Activated naive CD4-positive, alpha-beta T cell treated with anti-CD3 and anti-CD28 coated beads for 36 hours (primary cell): ENCODE data around the gene AHI1. TPM values are rescaled to one million over a fixed set of nuclear protein-coding genes. Genes with fewer than 3 reads are reported as not detected.
"Not testable (repeated sequence)": the region's sequence is repeated elsewhere in the genome, so short reads cannot be mapped to it uniquely, and the experiment has no call there.

ENCODE experiments used
- CTCF ChIA-PET: fragments of 350-600 bp; sonication (Branson Sonifier 250); formaldehyde crosslinking; loops from one replicate; lab custom pipeline; 2021; ENCODE audit warnings: antibody characterized with exemption; lab: Charles Lee
- DNase-seq: peaks from one replicate; pipeline ENCODE4 v3.0.0-alpha.2; 2020
- H3K27ac Mint-ChIP-seq: one replicate; pipeline ENCODE4 v1.8.0; 2021; ENCODE audit warnings: mild to moderate bottlenecking, mixed read lengths
- H3K27me3 Mint-ChIP-seq: one replicate; pipeline ENCODE4 v1.8.0; 2021; ENCODE audit warnings: low read depth, mixed read lengths
- H3K36me3 Mint-ChIP-seq: one replicate; pipeline ENCODE4 v1.8.0; 2021; ENCODE audit warnings: low read depth, mixed read lengths
- H3K4me1 Mint-ChIP-seq: one replicate; pipeline ENCODE4 v1.8.0; 2021; ENCODE audit warnings: low read depth, mixed read lengths
- H3K4me3 Mint-ChIP-seq: one replicate; pipeline ENCODE4 v1.8.0; 2021; ENCODE audit warnings: mild to moderate bottlenecking, moderate library complexity, mixed read lengths
- H3K9me3 Mint-ChIP-seq: one replicate; pipeline ENCODE4 v1.8.0; 2021; ENCODE audit warnings: mixed read lengths
- intact Hi-C: fragments of 100-400 bp; cut with micrococcal nuclease; formaldehyde crosslinking; loops from one replicate; pipeline ENCODE4 v1.15.1; 2023
- total RNA-seq, 2 experiments: library from RNA; stranded (reverse); gene quantifications; one replicate each; pipeline ENCODE4 v1.2.3, GENCODE V29; 2021

AHI1 gene
- total RNA-seq, 2 experiments from 2014 or later: 17.8 to 18.8 TPM

DNA sequence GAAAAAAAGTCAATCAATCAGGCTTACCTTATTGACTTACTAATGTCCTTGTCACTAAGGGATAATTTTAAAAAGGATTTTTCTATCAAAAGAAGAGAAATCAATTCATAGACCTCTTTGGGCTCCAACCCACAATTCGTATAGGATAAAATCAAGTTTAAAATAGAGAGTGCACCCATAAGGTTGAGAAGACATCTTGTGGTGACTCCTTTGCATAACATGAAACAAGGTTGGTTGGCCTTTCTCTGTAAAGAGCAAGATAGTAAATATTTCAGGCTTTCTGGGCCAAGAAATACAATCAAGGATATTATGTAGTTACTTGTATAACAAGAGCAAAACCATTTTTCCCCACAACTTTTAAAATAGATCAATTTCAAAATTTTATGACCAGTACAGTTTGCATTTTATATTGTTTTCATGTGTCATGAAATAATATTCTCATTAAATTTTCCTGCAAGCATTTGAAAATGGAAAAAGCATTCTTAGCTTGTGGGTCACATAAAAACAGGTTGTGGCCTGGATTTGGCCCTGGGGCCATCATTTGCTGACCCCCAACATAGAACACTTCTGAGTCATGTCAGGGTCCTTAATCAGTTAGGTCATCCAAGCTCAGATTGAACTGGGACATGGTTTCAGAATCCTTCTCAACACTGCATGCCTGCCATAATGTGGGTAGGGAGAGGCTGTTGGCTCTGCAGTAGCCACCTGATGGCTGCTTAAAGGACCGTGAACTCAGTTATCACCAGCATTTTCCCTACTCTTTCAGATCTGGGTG lies 239.7 kb downstream of the AHI1 start:
- H3K9me3 Mint-ChIP-seq: no peaks in the 10 kb centered on the region
- DNase-seq: no peak
- H3K27me3 Mint-ChIP-seq: no peaks in the 10 kb centered on the region
- no peak overlapping the region for H3K27ac Mint-ChIP-seq
- intact Hi-C loops: no loop called here
- H3K4me3 Mint-ChIP-seq: no peak overlapping the region
- no peaks in the 10 kb centered on the region for H3K36me3 Mint-ChIP-seq
- no peaks in the 10 kb centered on the region for H3K4me1 Mint-ChIP-seq
- CTCF ChIA-PET: interaction anchor here (0.8 kb wide), 1 partner anchor 14 kb away, joined by 3 read pairs; no protein-coding TSS in a partner anchor

DNA sequence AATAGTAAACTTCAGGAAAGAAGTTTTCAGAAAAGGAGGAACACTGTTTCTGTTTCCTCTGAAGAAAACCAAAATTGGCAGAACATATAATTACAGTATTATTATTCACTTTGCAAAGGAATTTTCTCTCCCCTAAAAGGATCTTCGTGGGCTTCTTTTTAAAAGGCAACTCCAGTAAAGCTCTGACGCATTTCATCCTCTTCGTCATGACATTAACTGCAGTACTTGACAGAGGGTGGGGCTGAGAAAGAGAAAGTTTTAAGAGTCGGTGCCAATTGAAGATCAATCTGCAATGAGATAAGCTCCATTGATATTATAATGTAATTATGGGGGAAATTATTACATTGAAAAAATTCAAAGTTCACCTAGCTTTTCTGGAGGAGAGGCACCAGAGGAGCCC lies 240.7 kb downstream of the AHI1 start:
- Mint-ChIP-seq H3K4me3 (no peak overlapping the region), H3K36me3 (no peaks in the 10 kb centered on the region), H3K27me3 (no peaks in the 10 kb centered on the region), H3K27ac (no peak overlapping the region), H3K9me3 (no peaks in the 10 kb centered on the region), H3K4me1 (no peaks in the 10 kb centered on the region)
- CTCF ChIA-PET: interaction anchor here (0.6 to 0.7 kb wide), 2 partner anchors 171 to 377 kb away, joined by 3 to 6 read pairs; no protein-coding TSS in a partner anchor
- intact Hi-C loops: no loop called here
- DNase-seq: no peak

- Mint-ChIP-seq H3K27me3 (no peaks in the 10 kb centered on the region), H3K27ac (no peak overlapping the region), H3K36me3 (no peaks in the 10 kb centered on the region), H3K9me3 (no peaks in the 10 kb centered on the region), H3K4me1 (peaks cover 9% of the 10 kb centered on the region), H3K4me3 (no peak overlapping the region)
- intact Hi-C loops: no loop called here
- DNase-seq: no peak
- CTCF ChIA-PET: no interaction called here
Measured at GRCh38 chr6:135254471-135254870, 243.1 kb downstream of the AHI1 start.

GRCh38 chr6:135251498-135252441 lies 245.8 kb downstream of the AHI1 start:
- Mint-ChIP-seq H3K9me3 (no peaks in the 10 kb centered on the region), H3K27ac (no peak overlapping the region), H3K4me1 (peaks cover 9% of the 10 kb centered on the region), H3K27me3 (no peaks in the 10 kb centered on the region), H3K36me3 (no peaks in the 10 kb centered on the region), H3K4me3 (no peak overlapping the region)
- CTCF ChIA-PET: no interaction called here
- intact Hi-C loops: no loop called here
- DNase-seq: peak; percentile 26

GRCh38 chr6:135250751-135251497 lies 246.6 kb downstream of the AHI1 start:
- H3K27ac Mint-ChIP-seq: no peak overlapping the region
- no peak overlapping the region for H3K4me3 Mint-ChIP-seq
- CTCF ChIA-PET: no interaction called here
- no peaks in the 10 kb centered on the region for H3K27me3 Mint-ChIP-seq
- peaks cover 9% of the 10 kb centered on the region for H3K4me1 Mint-ChIP-seq
- intact Hi-C loops: no loop called here
- no peaks in the 10 kb centered on the region for H3K36me3 Mint-ChIP-seq
- no peaks in the 10 kb centered on the region for H3K9me3 Mint-ChIP-seq
- no peak for DNase-seq

- no peaks in the 10 kb centered on the region for H3K9me3 Mint-ChIP-seq
- CTCF ChIA-PET: no interaction called here
- no peaks in the 10 kb centered on the region for H3K36me3 Mint-ChIP-seq
- no peak overlapping the region for H3K4me3 Mint-ChIP-seq
- no peak for DNase-seq
- H3K27me3 Mint-ChIP-seq: no peaks in the 10 kb centered on the region
- intact Hi-C loops: no loop called here
- H3K27ac Mint-ChIP-seq: no peak overlapping the region
- H3K4me1 Mint-ChIP-seq: peaks cover 9% of the 10 kb centered on the region
Measured at GRCh38 chr6:135250234-135250633, 247.3 kb downstream of the AHI1 start.

- H3K4me1 Mint-ChIP-seq, DNase-seq, CTCF ChIA-PET, H3K27ac Mint-ChIP-seq, H3K4me3 Mint-ChIP-seq, H3K36me3 Mint-ChIP-seq, intact Hi-C loops, H3K9me3 Mint-ChIP-seq, H3K27me3 Mint-ChIP-seq: not testable (repeated sequence)
Measured at GRCh38 chr6:135246412-135247012, 251.0 kb downstream of the AHI1 start.

GRCh38 chr6:135244805-135245204 lies 252.7 kb downstream of the AHI1 start:
- intact Hi-C loops: no loop called here
- H3K27ac Mint-ChIP-seq: no peak overlapping the region
- H3K36me3 Mint-ChIP-seq: no peaks in the 10 kb centered on the region
- CTCF ChIA-PET: interaction anchor here (1.0 kb wide), 1 partner anchor 36 kb away, joined by 3 read pairs; no protein-coding TSS in a partner anchor
- H3K4me3 Mint-ChIP-seq: no peak overlapping the region
- H3K27me3 Mint-ChIP-seq: no peaks in the 10 kb centered on the region
- DNase-seq: no peak
- no peaks in the 10 kb centered on the region for H3K9me3 Mint-ChIP-seq
- H3K4me1 Mint-ChIP-seq: peaks cover 3% of the 10 kb centered on the region

DNA sequence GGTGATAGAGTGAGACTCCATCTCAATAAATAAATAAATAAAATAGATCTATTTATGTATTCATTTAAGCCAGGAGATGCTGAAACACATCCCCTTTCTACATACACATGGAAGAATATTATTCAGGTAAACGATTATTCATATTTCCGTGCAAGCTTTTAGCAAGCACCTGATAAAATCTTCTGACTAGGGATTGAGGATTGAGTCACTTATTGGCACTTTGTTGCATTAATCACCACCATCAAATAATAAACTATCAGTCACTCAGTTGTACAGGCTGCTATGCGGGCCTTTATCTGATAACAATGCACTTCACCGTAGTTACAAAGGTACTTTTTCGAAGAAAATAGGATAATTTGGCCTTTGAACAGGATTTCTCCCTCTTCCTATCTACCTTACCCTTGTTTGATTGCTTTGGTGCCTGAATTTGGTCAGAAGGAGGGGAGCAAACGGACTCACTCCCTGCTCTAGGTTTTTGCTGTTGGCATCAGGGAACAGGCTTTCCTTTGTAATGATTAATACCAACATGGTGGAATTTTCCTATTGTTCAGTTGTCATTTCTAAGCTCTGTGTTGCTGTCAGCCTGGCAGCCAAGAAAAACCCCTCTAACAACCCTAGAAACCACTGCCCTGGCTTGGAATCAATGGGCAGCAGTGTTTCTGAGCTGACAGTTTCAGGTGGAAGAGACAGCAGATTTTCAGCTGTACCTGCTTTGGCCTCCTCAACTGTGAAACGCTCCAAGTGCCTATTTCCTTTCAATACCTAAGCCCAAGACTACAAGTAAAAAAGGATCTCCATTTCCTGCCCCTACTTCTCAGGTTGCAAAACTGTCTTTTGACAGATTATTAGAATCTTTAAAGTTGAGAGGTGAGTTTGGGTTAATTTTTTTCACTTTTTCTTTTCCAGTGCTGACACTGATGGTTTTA lies 253.4 kb downstream of the AHI1 start:
- CTCF ChIA-PET: interaction anchor here (0.7 to 1.0 kb wide), 2 partner anchors 14 to 37 kb away, joined by 3 read pairs; no protein-coding TSS in a partner anchor
- Mint-ChIP-seq H3K27ac (no peak overlapping the region), H3K9me3 (no peaks in the 10 kb centered on the region), H3K4me3 (no peak overlapping the region), H3K27me3 (no peaks in the 10 kb centered on the region), H3K4me1 (no peaks in the 10 kb centered on the region), H3K36me3 (no peaks in the 10 kb centered on the region)
- intact Hi-C loops: no loop called here
- DNase-seq: no peak

DNA sequence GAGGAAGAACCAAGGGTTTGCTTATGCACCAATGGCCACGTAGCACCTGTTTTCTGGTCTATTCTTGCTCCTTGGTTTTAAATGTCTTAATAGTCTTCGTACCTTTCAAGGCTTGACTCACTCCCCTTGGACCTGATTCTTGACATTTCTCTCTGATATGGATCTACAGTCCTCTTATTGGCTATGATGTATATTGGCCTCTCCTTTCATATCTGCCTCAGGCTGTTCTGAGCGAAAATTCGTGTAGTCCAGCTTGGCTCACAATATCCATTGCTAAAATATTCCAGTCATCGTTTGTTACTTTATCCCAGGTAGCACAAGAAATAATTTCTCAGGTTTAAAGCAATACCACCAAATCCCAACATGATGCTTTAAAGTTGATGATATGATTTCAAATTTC lies 256.8 kb downstream of the AHI1 start:
- intact Hi-C loops: no loop called here
- peaks cover 5% of the 10 kb centered on the region for H3K4me1 Mint-ChIP-seq
- CTCF ChIA-PET: no interaction called here

GRCh38 chr6:135236732-135237131 lies 260.8 kb downstream of the AHI1 start:
- Mint-ChIP-seq H3K36me3 (no peaks in the 10 kb centered on the region), H3K27ac (no peak overlapping the region), H3K27me3 (no peaks in the 10 kb centered on the region), H3K4me1 (peaks cover 9% of the 10 kb centered on the region), H3K9me3 (no peaks in the 10 kb centered on the region), H3K4me3 (no peak overlapping the region)
- DNase-seq: peak; percentile 22
- intact Hi-C loops: no loop called here
- CTCF ChIA-PET: no interaction called here

More for the DNA sequence above, 256.8 kb downstream of the AHI1 start:
- Mint-ChIP-seq H3K9me3 (no peaks in the 10 kb centered on the region), H3K4me3 (no peak overlapping the region), H3K36me3 (no peaks in the 10 kb centered on the region), H3K27ac (no peak overlapping the region), H3K27me3 (no peaks in the 10 kb centered on the region)
- DNase-seq: no peak
